Natural killer cell treated with Interleukin-12 subunit alpha and Interleukin-12 subunit beta and Interleukin-15 and Interleukin-18, amount 100 ng/mL, for 72 hours (primary cell): ENCODE measurements around the gene NRXN3. TPM values are rescaled to one million over a fixed set of nuclear protein-coding genes. Genes with fewer than 3 reads are reported as not detected.
"Not testable (repeated sequence)": the region's sequence is repeated elsewhere in the genome, so short reads cannot be mapped to it uniquely, and the experiment has no call there.

Experiments used
- ATAC-seq, 2 donors: fragments of 150-1000 bp; cut with Tn5 transposase in 1 of 2; sonication (Bioruptor Pico), chemical (Tn5 transposase) in 1 of 2; 2 replicates each; pipeline ENCODE4 v1.10.0; 2021
- DNase-seq: peaks from one replicate; pipeline ENCODE4 v3.0.0; 2022; ENCODE audit warnings: low spot score
- H3K27ac Mint-ChIP-seq, 2 donors: 1 replicate in 1 of 2; 2 replicates in 1 of 2; pipeline ENCODE4 v1.8.0; 2022; ENCODE audit warnings: mixed read lengths in 2 of 2, mild to moderate bottlenecking in 1 of 2, moderate library complexity in 1 of 2
- H3K27me3 Mint-ChIP-seq, 2 donors: 1 replicate in 1 of 2; 2 replicates in 1 of 2; pipeline ENCODE4 v1.8.0; 2022; ENCODE audit warnings: mixed read lengths in 2 of 2
- H3K36me3 Mint-ChIP-seq: one replicate; pipeline ENCODE4 v1.8.0; 2022; ENCODE audit warnings: mixed read lengths
- H3K4me1 Mint-ChIP-seq, 2 donors: 1 replicate in 1 of 2; 2 replicates in 1 of 2; pipeline ENCODE4 v1.8.0; 2022; ENCODE audit warnings: low read depth in 2 of 2, mixed read lengths in 2 of 2, mild to moderate bottlenecking in 1 of 2
- H3K4me3 Mint-ChIP-seq: one replicate; pipeline ENCODE4 v1.8.0; 2022; ENCODE audit warnings: mixed read lengths
- H3K9me3 Mint-ChIP-seq: 2 replicates; pipeline ENCODE4 v1.8.0; 2022; ENCODE audit warnings: mixed read lengths
- total RNA-seq, 2 donors: library from RNA; stranded (reverse); gene quantifications; one replicate each; pipeline ENCODE4 v1.2.3, GENCODE V29; 2022

The NRXN3 gene
- total RNA-seq, 2 donors from 2014 or later = not detected

- peaks cover 12% of the 10 kb centered on the region for H3K9me3 Mint-ChIP-seq
- no peak for DNase-seq
- no peaks in the 10 kb centered on the region for H3K27me3 Mint-ChIP-seq
- ATAC-seq = no peak
- no peaks in the 10 kb centered on the region for H3K4me1 Mint-ChIP-seq
- H3K36me3 Mint-ChIP-seq = peaks cover 3% of the 10 kb centered on the region
- H3K27ac Mint-ChIP-seq = no peak overlapping the region
- H3K4me3 Mint-ChIP-seq = no peak overlapping the region
Observed at GRCh38 chr14:79745046-79745445, 1574.9 kb downstream of the NRXN3 start.

GRCh38 chr14:79749065-79749464 lies 1578.9 kb downstream of the NRXN3 start:
- Mint-ChIP-seq H3K27ac (no peak overlapping the region), H3K4me3 (no peak overlapping the region), H3K4me1 (no peaks in the 10 kb centered on the region), H3K27me3 (no peaks in the 10 kb centered on the region), H3K9me3 (peaks cover 8% of the 10 kb centered on the region), H3K36me3 (no peaks in the 10 kb centered on the region)
- ATAC-seq (no peak), DNase-seq (no peak)

GRCh38 chr14:79758985-79759384 lies 1588.8 kb downstream of the NRXN3 start:
- no peaks in the 10 kb centered on the region for H3K36me3 Mint-ChIP-seq
- H3K9me3 Mint-ChIP-seq = peaks cover 7% of the 10 kb centered on the region
- H3K27ac Mint-ChIP-seq = no peak overlapping the region
- DNase-seq (no peak), ATAC-seq (no peak)
- H3K27me3 Mint-ChIP-seq = no peaks in the 10 kb centered on the region
- no peak overlapping the region for H3K4me3 Mint-ChIP-seq
- peaks cover 0 to 2% of the 10 kb centered on the region in 2 donors for H3K4me1 Mint-ChIP-seq

- H3K4me1 Mint-ChIP-seq = no peaks in the 10 kb centered on the region
- no peak overlapping the region for H3K27ac Mint-ChIP-seq
- H3K4me3 Mint-ChIP-seq = no peak overlapping the region
- no peak for DNase-seq
- H3K36me3 Mint-ChIP-seq = no peaks in the 10 kb centered on the region
- peaks cover 15% of the 10 kb centered on the region for H3K9me3 Mint-ChIP-seq
- H3K27me3 Mint-ChIP-seq = no peaks in the 10 kb centered on the region
- no peak for ATAC-seq
Observed at GRCh38 chr14:79764323-79764722, 1594.2 kb downstream of the NRXN3 start.

- Mint-ChIP-seq H3K27me3 (no peaks in the 10 kb centered on the region), H3K9me3 (peaks cover 19% of the 10 kb centered on the region), H3K27ac (no peak overlapping the region), H3K4me1 (no peaks in the 10 kb centered on the region), H3K4me3 (no peak overlapping the region), H3K36me3 (peaks cover 4% of the 10 kb centered on the region)
- no peak for ATAC-seq
- no peak for DNase-seq
Observed at GRCh38 chr14:79766511-79766910, 1596.3 kb downstream of the NRXN3 start.

- Mint-ChIP-seq H3K36me3 (peaks cover 4% of the 10 kb centered on the region), H3K4me1 (no peaks in the 10 kb centered on the region), H3K27ac (no peak overlapping the region), H3K27me3 (no peaks in the 10 kb centered on the region), H3K4me3 (no peak overlapping the region), H3K9me3 (peaks cover 19% of the 10 kb centered on the region)
- no peak for ATAC-seq
- DNase-seq = no peak
Observed at GRCh38 chr14:79767251-79767650, 1597.1 kb downstream of the NRXN3 start.

GRCh38 chr14:79767721-79768120 lies 1597.5 kb downstream of the NRXN3 start:
- H3K36me3 Mint-ChIP-seq, DNase-seq, H3K4me3 Mint-ChIP-seq, H3K4me1 Mint-ChIP-seq, H3K27me3 Mint-ChIP-seq, H3K27ac Mint-ChIP-seq, ATAC-seq: not testable (repeated sequence)
- H3K9me3 Mint-ChIP-seq = peaks cover 19% of the 10 kb centered on the region

GRCh38 chr14:79781882-79782281 lies 1611.7 kb downstream of the NRXN3 start:
- no peaks in the 10 kb centered on the region for H3K4me1 Mint-ChIP-seq
- no peak for ATAC-seq

GRCh38 chr14:79783041-79783440 lies 1612.9 kb downstream of the NRXN3 start:
- no peaks in the 10 kb centered on the region for H3K4me1 Mint-ChIP-seq
- H3K36me3 Mint-ChIP-seq = peaks cover 4% of the 10 kb centered on the region
- H3K4me3 Mint-ChIP-seq = no peak overlapping the region
- H3K27me3 Mint-ChIP-seq = no peaks in the 10 kb centered on the region
- ATAC-seq (no peak), DNase-seq (no peak)
- H3K27ac Mint-ChIP-seq = no peak overlapping the region
- H3K9me3 Mint-ChIP-seq = peaks cover 15% of the 10 kb centered on the region

More at GRCh38 chr14:79781882-79782281, 1611.7 kb downstream of the NRXN3 start:
- Mint-ChIP-seq H3K4me3 (no peak overlapping the region), H3K27me3 (no peaks in the 10 kb centered on the region), H3K36me3 (no peaks in the 10 kb centered on the region), H3K9me3 (peaks cover 12% of the 10 kb centered on the region), H3K27ac (no peak overlapping the region)
- no peak for DNase-seq

- no peaks in the 10 kb centered on the region for H3K27me3 Mint-ChIP-seq
- no peak overlapping the region for H3K27ac Mint-ChIP-seq
- ATAC-seq = no peak
- peaks cover 4% of the 10 kb centered on the region for H3K36me3 Mint-ChIP-seq
- H3K9me3 Mint-ChIP-seq = peaks cover 17% of the 10 kb centered on the region
- no peak overlapping the region for H3K4me3 Mint-ChIP-seq
- H3K4me1 Mint-ChIP-seq = no peaks in the 10 kb centered on the region
- no peak for DNase-seq
Observed at GRCh38 chr14:79786522-79786921, 1616.3 kb downstream of the NRXN3 start.

- Mint-ChIP-seq H3K27me3 (no peaks in the 10 kb centered on the region), H3K27ac (no peak overlapping the region), H3K36me3 (peaks cover 4% of the 10 kb centered on the region), H3K9me3 (peaks cover 17% of the 10 kb centered on the region), H3K4me1 (no peaks in the 10 kb centered on the region), H3K4me3 (no peak overlapping the region)
- DNase-seq (no peak), ATAC-seq (no peak)
Observed at GRCh38 chr14:79788346-79788745, 1618.2 kb downstream of the NRXN3 start.

- H3K27ac Mint-ChIP-seq = no peak overlapping the region
- no peaks in the 10 kb centered on the region for H3K27me3 Mint-ChIP-seq
- no peak for DNase-seq
- no peak for ATAC-seq
- no peak overlapping the region for H3K4me3 Mint-ChIP-seq
- H3K36me3 Mint-ChIP-seq = peaks cover 4% of the 10 kb centered on the region
- H3K9me3 Mint-ChIP-seq = peaks cover 10% of the 10 kb centered on the region
- H3K4me1 Mint-ChIP-seq = no peaks in the 10 kb centered on the region
Observed at GRCh38 chr14:79791055-79791732, 1621.0 kb downstream of the NRXN3 start.

GRCh38 chr14:79802093-79802492 lies 1631.9 kb downstream of the NRXN3 start:
- no peak overlapping the region for H3K4me3 Mint-ChIP-seq
- H3K27me3 Mint-ChIP-seq = no peaks in the 10 kb centered on the region
- no peak overlapping the region for H3K27ac Mint-ChIP-seq
- no peaks in the 10 kb centered on the region for H3K36me3 Mint-ChIP-seq
- ATAC-seq (no peak), DNase-seq (no peak)
- H3K9me3 Mint-ChIP-seq = peaks cover under 1% of the 10 kb centered on the region
- H3K4me1 Mint-ChIP-seq = peaks cover 4 to 5% of the 10 kb centered on the region in 2 donors

GRCh38 chr14:79805636-79806035 lies 1635.5 kb downstream of the NRXN3 start:
- Mint-ChIP-seq H3K27ac (no peak overlapping the region), H3K4me1 (no peaks in the 10 kb centered on the region), H3K27me3 (no peaks in the 10 kb centered on the region), H3K9me3 (peaks cover 5% of the 10 kb centered on the region), H3K4me3 (no peak overlapping the region), H3K36me3 (no peaks in the 10 kb centered on the region)
- no peak for ATAC-seq
- DNase-seq = no peak
